ENCODE results near the gene ADGRG7.
"Not testable (repeated sequence)": the region's sequence is repeated elsewhere in the genome, so short reads cannot be mapped to it uniquely, and the experiment has no call there.

The ADGRG7 gene

DNA sequence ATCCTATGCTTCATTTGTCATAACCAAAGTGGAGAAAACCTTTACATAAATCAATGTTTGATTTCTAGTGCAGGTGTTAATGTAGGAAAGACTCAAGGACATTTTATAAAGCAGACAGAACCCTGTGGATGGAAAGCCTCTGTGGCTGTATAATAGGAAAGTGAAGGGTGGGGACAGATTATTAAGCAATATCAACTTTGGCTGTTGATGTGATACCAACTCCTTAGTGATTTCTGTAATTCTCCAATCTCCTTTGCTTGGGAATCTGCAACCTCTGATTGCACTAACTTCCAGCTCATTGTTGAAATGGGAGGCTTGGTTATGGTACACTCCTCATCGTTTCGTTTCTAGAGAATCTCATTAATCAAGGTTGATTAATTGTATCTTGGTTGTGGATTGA is 29.3 kb upstream of the ADGRG7 start:
- Histone ChIP-seq H3K4me1 (ENCODE audit: control insufficient read depth, insufficient read depth, low read length) (peaks cover 9% of the 10 kb centered on the region; the same call in 1 of the 2 replicates), H3K9ac (ENCODE audit: low read length) (no peak overlapping the region), H3K4me3 (ENCODE audit: low read depth, low read length) (no peak overlapping the region), H3K27me3 (ENCODE audit: control insufficient read depth, insufficient read depth, low read length) (no peaks in the 10 kb centered on the region), H3K9me3 (ENCODE audit: control insufficient read depth, insufficient read depth, low read depth, low read length) (peaks cover 2% of the 10 kb centered on the region), H3K27ac (ENCODE audit: low read depth, low read length) (no peak overlapping the region), H3K36me3 (ENCODE audit: control insufficient read depth, insufficient read depth, low read length) (no peaks in the 10 kb centered on the region)

DNA sequence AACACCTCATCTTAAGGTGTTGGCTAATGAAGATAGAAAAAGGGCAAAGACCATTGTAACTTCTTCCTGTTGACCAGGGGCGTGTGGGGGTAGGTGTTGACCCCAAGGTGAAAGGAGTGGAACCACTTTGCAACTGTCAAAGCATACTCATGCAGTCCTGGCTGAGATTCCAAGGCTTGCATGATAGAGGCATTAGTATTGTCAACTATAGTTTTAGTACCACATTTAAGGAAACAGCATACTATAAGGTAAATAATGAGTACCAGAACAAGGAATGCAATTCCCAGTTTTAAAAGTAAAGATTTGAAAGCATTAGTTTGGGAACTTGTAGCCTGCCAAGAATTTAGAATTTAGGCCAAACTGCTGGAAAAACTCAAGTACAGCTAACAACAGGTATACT is 27.8 kb upstream of the ADGRG7 start:
- Histone ChIP-seq H3K4me3 (ENCODE audit: low read depth, low read length) (no peak overlapping the region), H3K4me1 (ENCODE audit: control insufficient read depth, insufficient read depth, low read length) (peaks cover 9% of the 10 kb centered on the region; the same call in 1 of the 2 replicates), H3K27me3 (ENCODE audit: control insufficient read depth, insufficient read depth, low read length) (no peaks in the 10 kb centered on the region), H3K27ac (ENCODE audit: low read depth, low read length) (no peak overlapping the region), H3K36me3 (ENCODE audit: control insufficient read depth, insufficient read depth, low read length) (no peaks in the 10 kb centered on the region), H3K9me3 (ENCODE audit: control insufficient read depth, insufficient read depth, low read depth, low read length) (peaks cover 12% of the 10 kb centered on the region), H3K9ac (ENCODE audit: low read length) (no peak overlapping the region)

DNA sequence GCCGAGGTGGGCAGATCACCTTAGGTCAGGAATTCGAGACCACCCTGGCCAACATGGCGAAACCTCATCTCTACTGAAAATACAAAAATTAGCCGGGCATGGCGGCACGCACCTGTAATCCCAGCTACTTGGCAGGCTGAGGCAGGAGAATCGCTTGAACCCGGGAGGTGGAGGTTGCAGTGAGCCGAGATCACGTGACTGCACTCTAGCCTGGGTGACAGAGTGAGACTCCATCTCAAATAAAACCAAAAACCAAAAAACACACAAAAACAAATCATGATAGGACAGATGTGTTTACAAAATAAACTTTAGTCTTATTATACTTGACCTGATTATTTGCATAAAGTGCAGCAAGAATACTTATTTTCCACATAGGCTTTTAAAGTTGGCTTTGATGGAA is 27.2 kb upstream of the ADGRG7 start:
- H3K27ac ChIP-seq (ENCODE audit: low read depth, low read length); H3K4me3 ChIP-seq (ENCODE audit: low read depth, low read length); H3K27me3 ChIP-seq (ENCODE audit: control insufficient read depth, insufficient read depth, low read length); H3K9ac ChIP-seq (ENCODE audit: low read length); H3K4me1 ChIP-seq (ENCODE audit: control insufficient read depth, insufficient read depth, low read length); H3K36me3 ChIP-seq (ENCODE audit: control insufficient read depth, insufficient read depth, low read length): not testable (repeated sequence)
- peaks cover 14% of the 10 kb centered on the region for H3K9me3 ChIP-seq (ENCODE audit: control insufficient read depth, insufficient read depth, low read depth, low read length)

GRCh38 chr3:100584101-100584660 is 25.2 kb upstream of the ADGRG7 start:
- no peaks in the 10 kb centered on the region for H3K4me1 ChIP-seq (ENCODE audit: control insufficient read depth, insufficient read depth, low read length)
- no peaks in the 10 kb centered on the region for H3K36me3 ChIP-seq (ENCODE audit: control insufficient read depth, insufficient read depth, low read length)
- H3K9me3 ChIP-seq (ENCODE audit: control insufficient read depth, insufficient read depth, low read depth, low read length) = peaks cover 14% of the 10 kb centered on the region
- no peak overlapping the region for H3K4me3 ChIP-seq (ENCODE audit: low read depth, low read length)
- H3K27me3 ChIP-seq (ENCODE audit: control insufficient read depth, insufficient read depth, low read length) = no peaks in the 10 kb centered on the region
- H3K9ac ChIP-seq (ENCODE audit: low read length) = no peak overlapping the region
- no peak overlapping the region for H3K27ac ChIP-seq (ENCODE audit: low read depth, low read length)

DNA sequence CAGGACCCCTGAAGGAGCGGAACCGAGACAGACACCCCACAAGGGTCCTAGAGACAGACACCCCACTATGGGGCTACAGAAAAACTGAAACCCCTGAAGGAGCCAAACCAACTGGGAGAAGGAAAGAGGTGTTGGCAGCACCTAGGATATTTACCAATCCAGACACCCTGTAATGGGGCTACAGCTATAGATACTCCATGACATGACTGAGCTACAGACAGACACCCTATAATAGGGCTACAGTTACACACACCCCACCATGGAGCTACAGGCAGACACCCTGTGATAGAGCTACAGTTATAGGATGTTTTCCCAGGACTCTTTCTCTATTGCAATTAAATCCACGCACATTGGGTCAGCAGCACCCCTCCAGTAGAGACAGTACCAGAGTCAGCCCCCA is 22.6 kb upstream of the ADGRG7 start:
- H3K27me3 ChIP-seq (ENCODE audit: control insufficient read depth, insufficient read depth, low read length) = no peaks in the 10 kb centered on the region

GRCh38 chr3:100588251-100588650 is 21.1 kb upstream of the ADGRG7 start:
- Histone ChIP-seq H3K27me3 (ENCODE audit: control insufficient read depth, insufficient read depth, low read length) (no peaks in the 10 kb centered on the region), H3K9me3 (ENCODE audit: control insufficient read depth, insufficient read depth, low read depth, low read length) (peaks cover 14% of the 10 kb centered on the region), H3K9ac (ENCODE audit: low read length) (no peak overlapping the region), H3K4me3 (ENCODE audit: low read depth, low read length) (no peak overlapping the region), H3K27ac (ENCODE audit: low read depth, low read length) (no peak overlapping the region), H3K4me1 (ENCODE audit: control insufficient read depth, insufficient read depth, low read length) (no peaks in the 10 kb centered on the region), H3K36me3 (ENCODE audit: control insufficient read depth, insufficient read depth, low read length) (no peaks in the 10 kb centered on the region)

More for the DNA sequence above, 22.6 kb upstream of the ADGRG7 start:
- Histone ChIP-seq H3K36me3 (ENCODE audit: control insufficient read depth, insufficient read depth, low read length) (no peaks in the 10 kb centered on the region), H3K27ac (ENCODE audit: low read depth, low read length) (no peak overlapping the region), H3K4me3 (ENCODE audit: low read depth, low read length) (no peak overlapping the region), H3K9me3 (ENCODE audit: control insufficient read depth, insufficient read depth, low read depth, low read length) (peaks cover 14% of the 10 kb centered on the region), H3K9ac (ENCODE audit: low read length) (no peak overlapping the region), H3K4me1 (ENCODE audit: control insufficient read depth, insufficient read depth, low read length) (no peaks in the 10 kb centered on the region)

GRCh38 chr3:100590114-100590839 is 19.1 kb upstream of the ADGRG7 start:
- Histone ChIP-seq H3K9me3 (ENCODE audit: control insufficient read depth, insufficient read depth, low read depth, low read length) (peaks cover 10% of the 10 kb centered on the region), H3K4me3 (ENCODE audit: low read depth, low read length) (peak overlapping the region; percentile 32; the same call in 1 of the 2 replicates), H3K36me3 (ENCODE audit: control insufficient read depth, insufficient read depth, low read length) (no peaks in the 10 kb centered on the region), H3K27me3 (ENCODE audit: control insufficient read depth, insufficient read depth, low read length) (no peaks in the 10 kb centered on the region), H3K9ac (ENCODE audit: low read length) (no peak overlapping the region), H3K27ac (ENCODE audit: low read depth, low read length) (no peak overlapping the region), H3K4me1 (ENCODE audit: control insufficient read depth, insufficient read depth, low read length) (no peaks in the 10 kb centered on the region)

DNA sequence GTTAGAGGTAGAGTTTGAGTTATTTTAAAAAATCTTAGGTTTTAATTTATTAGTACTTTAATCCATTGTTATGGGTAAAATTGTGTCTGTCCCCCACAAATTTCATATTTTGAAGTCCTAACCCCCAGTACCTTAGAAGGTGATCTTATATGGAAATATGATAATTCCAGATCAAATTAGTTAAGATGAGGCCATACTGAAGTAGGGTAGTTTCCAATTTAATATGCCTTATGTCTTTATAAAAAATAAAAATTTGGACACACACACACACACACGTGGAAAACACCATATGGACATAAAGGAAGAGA is 18.6 kb upstream of the ADGRG7 start:
- Histone ChIP-seq H3K4me3 (ENCODE audit: low read depth, low read length) (no peak overlapping the region), H3K27me3 (ENCODE audit: control insufficient read depth, insufficient read depth, low read length) (no peaks in the 10 kb centered on the region), H3K4me1 (ENCODE audit: control insufficient read depth, insufficient read depth, low read length) (no peaks in the 10 kb centered on the region), H3K27ac (ENCODE audit: low read depth, low read length) (no peak overlapping the region), H3K9me3 (ENCODE audit: control insufficient read depth, insufficient read depth, low read depth, low read length) (peaks cover 7% of the 10 kb centered on the region; the same call in 1 of the 2 replicates), H3K9ac (ENCODE audit: low read length) (no peak overlapping the region), H3K36me3 (ENCODE audit: control insufficient read depth, insufficient read depth, low read length) (no peaks in the 10 kb centered on the region)

DNA sequence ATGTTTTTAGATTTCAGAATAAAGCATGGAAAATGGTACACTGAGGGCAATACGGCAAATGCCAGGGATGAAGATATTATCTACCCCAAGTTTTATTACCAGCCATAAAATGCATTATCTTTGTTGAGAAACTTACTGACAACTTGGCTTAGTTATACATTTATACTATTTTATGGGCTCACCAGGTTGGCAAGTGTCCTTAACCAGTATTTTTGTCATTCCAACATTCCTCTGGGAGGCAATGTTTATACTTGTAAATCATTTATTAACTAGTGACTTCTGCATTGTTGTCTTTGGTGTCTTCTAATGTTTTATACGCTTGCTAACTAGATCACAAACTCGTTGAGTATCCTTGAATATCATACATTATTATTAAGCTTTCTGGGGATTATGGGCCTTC is 18.0 kb upstream of the ADGRG7 start:
- H3K27me3 ChIP-seq (ENCODE audit: control insufficient read depth, insufficient read depth, low read length) = no peaks in the 10 kb centered on the region
- H3K9ac ChIP-seq (ENCODE audit: low read length) = no peak overlapping the region
- H3K4me1 ChIP-seq (ENCODE audit: control insufficient read depth, insufficient read depth, low read length) = no peaks in the 10 kb centered on the region
- H3K9me3 ChIP-seq (ENCODE audit: control insufficient read depth, insufficient read depth, low read depth, low read length) = peaks cover 3% of the 10 kb centered on the region; the same call in 1 of the 2 replicates
- H3K27ac ChIP-seq (ENCODE audit: low read depth, low read length) = no peak overlapping the region
- no peak overlapping the region for H3K4me3 ChIP-seq (ENCODE audit: low read depth, low read length)
- H3K36me3 ChIP-seq (ENCODE audit: control insufficient read depth, insufficient read depth, low read length) = no peaks in the 10 kb centered on the region

GRCh38 chr3:100600181-100601042 is 9.0 kb upstream of the ADGRG7 start:
- no peak overlapping the region for H3K4me3 ChIP-seq (ENCODE audit: low read depth, low read length)
- no peaks in the 10 kb centered on the region for H3K27me3 ChIP-seq (ENCODE audit: control insufficient read depth, insufficient read depth, low read length)
- H3K9me3 ChIP-seq (ENCODE audit: control insufficient read depth, insufficient read depth, low read depth, low read length) = no peaks in the 10 kb centered on the region
- H3K9ac ChIP-seq (ENCODE audit: low read length) = no peak overlapping the region
- no peaks in the 10 kb centered on the region for H3K36me3 ChIP-seq (ENCODE audit: control insufficient read depth, insufficient read depth, low read length)
- no peak overlapping the region for H3K27ac ChIP-seq (ENCODE audit: low read depth, low read length)
- H3K4me1 ChIP-seq (ENCODE audit: control insufficient read depth, insufficient read depth, low read length) = peaks cover 20% of the 10 kb centered on the region

Measured in HUES6 (cell line).